Measurements from ENCODE around the gene DYNC1I2.
A peak's percentile ranks its signal among the peaks of the same experiment; 100 is the strongest.
"Not testable (repeated sequence)": the region's sequence is repeated elsewhere in the genome, so short reads cannot be mapped to it uniquely, and the experiment has no call there.

The DYNC1I2 gene

GRCh38 chr2:171745806-171746205 lies 58.5 kb downstream of the DYNC1I2 start:
- no peak for TF ChIP-seq CTCF (IDR thresholded peaks at IDR 0.05; ENCODE audit: insufficient read depth, low read depth, low read length, missing control alignments)
- no peak overlapping the region for H3K4me3 ChIP-seq (ENCODE audit: low read length)
- no peak for DNase-seq (ENCODE audit: low read depth)

GRCh38 chr2:171747371-171747770 lies 60.1 kb downstream of the DYNC1I2 start:
- TF ChIP-seq CTCF (IDR thresholded peaks at IDR 0.05; ENCODE audit: insufficient read depth, low read depth, low read length, missing control alignments): no peak
- H3K4me3 ChIP-seq (ENCODE audit: low read length): no peak overlapping the region
- DNase-seq (ENCODE audit: low read depth): no peak

GRCh38 chr2:171754254-171754939 lies 67.1 kb downstream of the DYNC1I2 start:
- no peak for DNase-seq (ENCODE audit: low read depth)
- TF ChIP-seq CTCF (IDR thresholded peaks at IDR 0.05; ENCODE audit: insufficient read depth, low read depth, low read length, missing control alignments): no peak
- H3K4me3 ChIP-seq (ENCODE audit: low read length): no peak overlapping the region

GRCh38 chr2:171758762-171759161 lies 71.5 kb downstream of the DYNC1I2 start:
- not testable (repeated sequence) for DNase-seq (ENCODE audit: low read depth); H3K4me3 ChIP-seq (ENCODE audit: low read length)

- H3K4me3 ChIP-seq (ENCODE audit: low read length): not testable (repeated sequence)
These were observed 73.9 kb downstream of the DYNC1I2 start for GRCh38 chr2:171761176-171761575.

GRCh38 chr2:171762879-171763573 lies 75.8 kb downstream of the DYNC1I2 start:
- no peak overlapping the region for H3K4me3 ChIP-seq (ENCODE audit: low read length)
- TF ChIP-seq CTCF (IDR thresholded peaks at IDR 0.05; ENCODE audit: insufficient read depth, low read depth, low read length, missing control alignments): no peak
- peak; percentile 26 for DNase-seq (ENCODE audit: low read depth)

More at GRCh38 chr2:171761176-171761575, 73.9 kb downstream of the DYNC1I2 start:
- DNase-seq (ENCODE audit: low read depth): not testable (repeated sequence)

- TF ChIP-seq CTCF (IDR thresholded peaks at IDR 0.05; ENCODE audit: insufficient read depth, low read depth, low read length, missing control alignments): no peak
- DNase-seq (ENCODE audit: low read depth): peak; percentile 60
- H3K4me3 ChIP-seq (ENCODE audit: low read length): no peak overlapping the region
These were observed 76.3 kb downstream of the DYNC1I2 start for GRCh38 chr2:171763602-171764001.

GRCh38 chr2:171771463-171771862 lies 84.2 kb downstream of the DYNC1I2 start:
- TF ChIP-seq CTCF (IDR thresholded peaks at IDR 0.05; ENCODE audit: insufficient read depth, low read depth, low read length, missing control alignments): no peak
- DNase-seq (ENCODE audit: low read depth): no peak
- H3K4me3 ChIP-seq (ENCODE audit: low read length): no peak overlapping the region
